K562 (cell line): ENCODE results near the gene NUDT21. TPM values are rescaled to one million over a fixed set of nuclear protein-coding genes. Genes with fewer than 3 reads are reported as not detected.

Experiments
- BCOR ChIP-seq: fragments of 450-650 bp; IDR thresholded peaks from 2 replicates; pipeline ENCODE4 v1.6.1; 2016
- BMI1 ChIP-seq: fragments of 150-350 bp; IDR thresholded peaks from 2 replicates; pipeline ENCODE4 v1.6.1; 2014; ENCODE audit warnings: low read length
- CBX3 ChIP-seq, 2 experiments: IDR thresholded peaks; 1 replicate in 1 of 2; 2 replicates in 1 of 2; pipeline ENCODE4 v1.6.1; 2012; ENCODE audit warnings: inconsistent platforms in 2 of 2, low read length in 2 of 2, borderline replicate concordance in 1 of 2, control low read depth in 1 of 2
- CHD4 ChIP-seq: fragments of 200-600 bp; sonication (generic); IDR thresholded peaks from 3 replicates; pipeline ENCODE4 v1.6.1; 2012; ENCODE audit warnings: low read depth, mild to moderate bottlenecking, mixed read lengths, low read length, inconsistent platforms; ENCODE audit not compliant: insufficient read depth, insufficient replicate concordance, poor library complexity, severe bottlenecking
- CSDE1 ChIP-seq, 2 experiments: fragments of 450-650 bp; IDR thresholded peaks; 2 replicates each; pipeline ENCODE4 v1.6.1; 2016; ENCODE audit warnings: mild to moderate bottlenecking in 1 of 2
- HDAC2 ChIP-seq: fragments of 450-650 bp; IDR thresholded peaks from 2 replicates; pipeline ENCODE4 v1.6.1; 2016; ENCODE audit warnings: mild to moderate bottlenecking
- HEY1 ChIP-seq: fragments of 250-450 bp; sonication (Bioruptor Pico); IDR thresholded peaks from 2 replicates; pipeline ENCODE4 v1.5.0; 2020; ENCODE audit warnings: mild to moderate bottlenecking, moderate library complexity, borderline replicate concordance
- ILF3 ChIP-seq: fragments of 450-650 bp; IDR thresholded peaks from 2 replicates; pipeline ENCODE4 v1.6.1; 2018; ENCODE audit warnings: antibody characterized with exemption, mild to moderate bottlenecking, moderate library complexity, borderline replicate concordance
- KHSRP ChIP-seq: fragments of 450-650 bp; IDR thresholded peaks from 2 replicates; pipeline ENCODE4 v1.6.1; 2017
- NRF1 ChIP-seq, 2 experiments: fragments of 450-650 bp; IDR thresholded peaks in 1 of 2; conservative IDR thresholded peaks in 1 of 2; 2 replicates each; pipeline ENCODE4 v1.6.1; 2014; ENCODE audit warnings: mild to moderate bottlenecking in 2 of 2
- PBX2 ChIP-seq, 2 experiments: IDR thresholded peaks in 1 of 2; conservative IDR thresholded peaks in 1 of 2; 2 replicates each; pipeline ENCODE4 v1.6.1; 2016; ENCODE audit warnings: low read depth in 2 of 2, mild to moderate bottlenecking in 1 of 2, missing compliant biosample characterization in 1 of 2, missing genetic modification characterization in 1 of 2, moderate library complexity in 1 of 2
- PHB ChIP-seq: fragments of 250-450 bp; sonication (Bioruptor Pico); IDR thresholded peaks from 2 replicates; pipeline ENCODE4 v1.5.0; 2021
- PHTF2 ChIP-seq: fragments of 250-450 bp; sonication (Bioruptor Pico); IDR thresholded peaks from 2 replicates; pipeline ENCODE4 v1.5.0; 2021; ENCODE audit warnings: mild to moderate bottlenecking
- PRPF4 ChIP-seq: fragments of 200-400 bp; formaldehyde crosslinking; IDR thresholded peaks from one replicate; pipeline ENCODE4 v1.6.1; 2017; ENCODE audit warnings: low read length, low read depth, mild to moderate bottlenecking; ENCODE audit not compliant: insufficient read depth, poor library complexity, severe bottlenecking
- RHOXF2B ChIP-seq: fragments of 250-450 bp; sonication (Bioruptor Pico); conservative IDR thresholded peaks from 2 replicates; pipeline ENCODE4 v1.5.1; 2021
- SMAD3 ChIP-seq: fragments of 450-650 bp; formaldehyde crosslinking; conservative IDR thresholded peaks from 2 replicates; pipeline ENCODE4 v1.4.0; 2020; ENCODE audit warnings: mild to moderate bottlenecking
- SNIP1 ChIP-seq: fragments of 450-650 bp; IDR thresholded peaks from 2 replicates; pipeline ENCODE4 v1.7.1; 2017; ENCODE audit warnings: low read depth, mild to moderate bottlenecking
- TGIF2 ChIP-seq: sonication (generic); formaldehyde crosslinking; IDR thresholded peaks from 2 replicates; pipeline ENCODE4 v1.8.1; 2022; ENCODE audit warnings: mild to moderate bottlenecking, missing genetic modification reagents, moderate library complexity
- ZBTB7A ChIP-seq: IDR thresholded peaks from 2 replicates; pipeline ENCODE4 v1.6.1; 2011; ENCODE audit warnings: low read depth, mild to moderate bottlenecking, low read length, moderate library complexity, borderline replicate concordance; ENCODE audit not compliant: control insufficient read depth
- ZNF124 ChIP-seq: sonication (generic); formaldehyde crosslinking; IDR thresholded peaks from 2 replicates; pipeline ENCODE4 v1.8.1; 2022; ENCODE audit warnings: missing genetic modification reagents
- ZNF146 ChIP-seq: IDR thresholded peaks from one replicate; pipeline ENCODE4 v1.6.1; 2018; ENCODE audit warnings: missing compliant biosample characterization; ENCODE audit not compliant: unreplicated experiment
- ZNF586 ChIP-seq: fragments of 450-650 bp; formaldehyde crosslinking; conservative IDR thresholded peaks from 2 replicates; pipeline ENCODE4 v1.4.0; 2020; ENCODE audit warnings: mild to moderate bottlenecking, moderate library complexity
- ZNF717 ChIP-seq: fragments of 250-450 bp; sonication (Bioruptor Pico); IDR thresholded peaks from 2 replicates; pipeline ENCODE4 v1.5.0; 2021
- polyA plus RNA-seq, 8 experiments: library from polyadenylated mRNA; depleted of rRNA in 4 of 8; stranded (reverse) in 5 of 8; unstranded in 3 of 8; fragments of >200 nt; fragmentation: Nextera tagmentation in 2 of 8; fragmentation: Illumina TruSeq in 1 of 8; extraction: Ambion mirVana in 2 of 8; extraction: Trizol in 1 of 8; gene quantifications; 2 replicates each; pipeline versions ENCODE4 v1.2.1 to v1.2.3, GENCODE V29; 2011 to 2014; ENCODE audit warnings: inconsistent platforms in 1 of 8, missing spikeins in 1 of 8
- total RNA-seq, 7 experiments: library from RNA; depleted of rRNA in 6 of 7; stranded (reverse); fragments of >200 nt in 6 of 7; fragmentation: Illumina TruSeq in 2 of 7; extraction: Trizol in 2 of 7; gene quantifications; 2 replicates each; pipeline versions ENCODE4 v1.2.1 to v1.2.3, GENCODE V29; 2011 to 2021; ENCODE audit warnings: low replicate concordance in 1 of 7
- TF ChIP-seq, protein P1 (sequence below): fragments of 450-650 bp; formaldehyde crosslinking; IDR thresholded peaks from 2 replicates; pipeline ENCODE4 v1.4.0; 2020; ENCODE audit warnings: mild to moderate bottlenecking, moderate library complexity
- TF ChIP-seq, protein P2 (sequence below), 2 experiments: IDR thresholded peaks; 2 replicates each; pipeline ENCODE4 v1.6.1; 2011; ENCODE audit warnings: borderline replicate concordance in 1 of 2, control low read depth in 1 of 2, low read depth in 1 of 2, low read length in 1 of 2, mild to moderate bottlenecking in 1 of 2, mixed read lengths in 1 of 2, moderate library complexity in 1 of 2; ENCODE audit not compliant: insufficient read depth in 1 of 2, insufficient read length in 1 of 2, poor library complexity in 1 of 2, severe bottlenecking in 1 of 2; ENCODE audit errors: extremely low read depth in 1 of 2

NUDT21 gene
- total and polyA plus RNA-seq, 9 of the 15 experiments (the other 6 are each of a cell fraction or from before 2014, with no cell fraction given) = 62.4 to 218 (median 121) TPM

DNA sequence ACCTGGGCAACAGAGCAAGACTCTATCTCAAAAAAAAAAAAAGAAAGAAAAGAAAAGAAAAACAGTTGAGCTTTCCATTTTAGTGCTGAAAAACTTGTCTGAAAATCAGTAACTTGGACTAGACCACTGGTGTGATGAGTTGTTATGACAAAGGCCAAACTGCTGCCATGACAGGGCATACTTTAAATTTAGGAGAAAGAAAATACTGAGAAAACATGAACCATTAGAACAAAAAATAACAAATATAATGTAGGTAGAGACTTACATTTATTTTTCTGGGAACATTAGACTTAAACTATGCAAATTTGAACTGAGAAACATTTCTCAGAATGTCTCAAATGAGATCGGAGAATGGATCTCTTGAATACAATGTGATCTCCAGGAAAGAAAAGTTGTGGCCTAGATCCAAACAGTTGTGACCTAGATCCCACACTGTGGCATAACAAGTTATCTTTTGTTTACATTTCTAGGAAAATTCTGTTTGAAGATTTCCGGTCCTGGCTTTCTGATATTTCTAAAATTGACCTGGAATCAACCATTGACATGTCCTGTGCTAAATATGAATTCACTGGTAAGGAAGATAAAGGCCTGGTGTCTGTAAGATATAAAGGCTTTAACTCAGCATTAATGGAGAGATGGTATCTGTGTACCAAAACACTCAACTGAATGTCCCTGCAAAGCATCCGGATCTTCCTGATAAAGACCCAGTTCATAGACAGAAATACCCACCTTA lies 11.1 kb upstream of the NUDT21 start (continued):
- TF ChIP-seq SMAD3 (CRISPR knock-in tag) (peak; percentile 72; the same call in 1 of the 2 replicates), HEY1 (CRISPR knock-in tag) (no peak), CBX3 (IDR thresholded peaks at IDR 0.05; ENCODE audit: borderline replicate concordance in 1 of 2, low read length in 2 of 2) (no peak), PRPF4 (no peak), BMI1 (no peak), ZNF586 (CRISPR knock-in tag) (no peak), CSDE1 (IDR thresholded peaks at IDR 0.05) (no peak), PHTF2 (no peak), TGIF2 (CRISPR knock-in tag) (no peak), ZNF124 (CRISPR knock-in tag) (no peak), ILF3 (no peak), ZNF717 (CRISPR knock-in tag) (no peak), PHB (no peak), PBX2 (CRISPR knock-in tag; IDR thresholded peaks at IDR 0.05; ENCODE audit: low read depth) (no peak), PBX2 (tag; conservative IDR thresholded peaks at IDR 0.05; ENCODE audit: low read depth) (no peak), CHD4 (no peak), HDAC2 (no peak; the same call in 1 of the 2 replicates), NRF1 (conservative IDR thresholded peaks at IDR 0.05 in 1 of 2, IDR thresholded peaks at IDR 0.05 in 1 of 2) (no peak), SNIP1 (no peak), RHOXF2B (CRISPR knock-in tag) (no peak), ZNF146 (CRISPR knock-in tag) (no peak), BCOR (no peak), ZBTB7A (no peak), KHSRP (peak; percentile 70; the same call in 1 of the 2 replicates)
- TF ChIP-seq, protein P1, sequence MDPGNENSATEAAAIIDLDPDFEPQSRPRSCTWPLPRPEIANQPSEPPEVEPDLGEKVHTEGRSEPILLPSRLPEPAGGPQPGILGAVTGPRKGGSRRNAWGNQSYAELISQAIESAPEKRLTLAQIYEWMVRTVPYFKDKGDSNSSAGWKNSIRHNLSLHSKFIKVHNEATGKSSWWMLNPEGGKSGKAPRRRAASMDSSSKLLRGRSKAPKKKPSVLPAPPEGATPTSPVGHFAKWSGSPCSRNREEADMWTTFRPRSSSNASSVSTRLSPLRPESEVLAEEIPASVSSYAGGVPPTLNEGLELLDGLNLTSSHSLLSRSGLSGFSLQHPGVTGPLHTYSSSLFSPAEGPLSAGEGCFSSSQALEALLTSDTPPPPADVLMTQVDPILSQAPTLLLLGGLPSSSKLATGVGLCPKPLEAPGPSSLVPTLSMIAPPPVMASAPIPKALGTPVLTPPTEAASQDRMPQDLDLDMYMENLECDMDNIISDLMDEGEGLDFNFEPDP = no peak
- TF ChIP-seq, protein P2, sequence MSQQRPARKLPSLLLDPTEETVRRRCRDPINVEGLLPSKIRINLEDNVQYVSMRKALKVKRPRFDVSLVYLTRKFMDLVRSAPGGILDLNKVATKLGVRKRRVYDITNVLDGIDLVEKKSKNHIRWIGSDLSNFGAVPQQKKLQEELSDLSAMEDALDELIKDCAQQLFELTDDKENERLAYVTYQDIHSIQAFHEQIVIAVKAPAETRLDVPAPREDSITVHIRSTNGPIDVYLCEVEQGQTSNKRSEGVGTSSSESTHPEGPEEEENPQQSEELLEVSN (IDR thresholded peaks at IDR 0.05; ENCODE audit: borderline replicate concordance in 1 of 2, extremely low read depth in 1 of 2, insufficient read depth in 1 of 2, insufficient read length in 1 of 2, low read depth in 1 of 2, low read length in 1 of 2, poor library complexity in 1 of 2, severe bottlenecking in 1 of 2) = no peak
